MM.1S (cell line): Measurements from ENCODE around the gene ACADVL.

ENCODE experiments used
- DNase-seq: peaks from one replicate; pipeline ENCODE4 v3.0.0-alpha.2; 2015
- H2AFZ ChIP-seq: fragments of 300-600 bp; sonication (generic); 2 replicates; pipeline ENCODE4 v1.6.0; 2016; ENCODE audit warnings: antibody characterized with exemption, low read length
- H3F3A ChIP-seq: fragments of 300-600 bp; sonication (generic); 2 replicates; pipeline ENCODE4 v1.6.1; 2016; ENCODE audit warnings: mild to moderate bottlenecking, antibody characterized with exemption, low read length, moderate library complexity, mixed read lengths; ENCODE audit not compliant: insufficient read depth
- H3K27ac ChIP-seq: fragments of 300-600 bp; sonication (generic); 2 replicates; pipeline ENCODE4 v1.5.1; 2016; ENCODE audit warnings: mild to moderate bottlenecking, low read length
- H3K27me3 ChIP-seq: fragments of 300-600 bp; sonication (generic); replicated peaks from 2 replicates; pipeline ENCODE4 v1.6.0; 2016; ENCODE audit warnings: low read length; ENCODE audit not compliant: insufficient read depth
- H3K36me3 ChIP-seq: fragments of 300-600 bp; sonication (generic); replicated peaks from 2 replicates; pipeline ENCODE4 v1.6.1; 2016; ENCODE audit warnings: mild to moderate bottlenecking, low read length, mixed read lengths; ENCODE audit not compliant: insufficient read depth
- H3K4me1 ChIP-seq: fragments of 300-600 bp; sonication (generic); 2 replicates; pipeline ENCODE4 v1.6.1; 2016; ENCODE audit warnings: low read length, mixed read lengths
- H3K4me2 ChIP-seq: fragments of 300-600 bp; sonication (generic); 2 replicates; pipeline ENCODE4 v1.6.0; 2016; ENCODE audit warnings: low read depth, low read length
- H3K4me3 ChIP-seq: fragments of 300-600 bp; sonication (generic); 2 replicates; pipeline ENCODE4 v1.5.1; 2016; ENCODE audit warnings: low read length, mixed read lengths
- H3K79me2 ChIP-seq: fragments of 300-600 bp; sonication (generic); 2 replicates; pipeline ENCODE4 v1.6.1; 2016; ENCODE audit warnings: mixed run types, low read length, mixed read lengths
- H3K9ac ChIP-seq: fragments of 300-600 bp; sonication (generic); 2 replicates; pipeline ENCODE4 v1.6.1; 2016; ENCODE audit warnings: low read length, mixed read lengths
- H3K9me2 ChIP-seq: fragments of 300-600 bp; sonication (generic); replicated peaks from 2 replicates; pipeline ENCODE4 v1.6.1; 2016; ENCODE audit warnings: mild to moderate bottlenecking, low read length, mixed read lengths; ENCODE audit not compliant: insufficient read depth
- H3K9me3 ChIP-seq: fragments of 300-600 bp; sonication (generic); replicated peaks from 2 replicates; pipeline ENCODE4 v1.6.1; 2016; ENCODE audit warnings: mild to moderate bottlenecking, low read length, mixed read lengths; ENCODE audit not compliant: insufficient read depth
- H4K20me1 ChIP-seq: fragments of 300-600 bp; sonication (generic); 2 replicates; pipeline ENCODE4 v1.6.1; 2016; ENCODE audit warnings: mild to moderate bottlenecking, low read length, moderate library complexity, mixed read lengths; ENCODE audit not compliant: insufficient read depth
- EZH2 ChIP-seq: fragments of 300-600 bp; sonication (generic); optimal IDR thresholded peaks from 2 replicates; pipeline ENCODE3; 2017; ENCODE audit warnings: low read depth, mild to moderate bottlenecking, antibody characterized with exemption, low read length, mixed read lengths
- EZH2phosphoT487 ChIP-seq: fragments of 300-600 bp; sonication (generic); IDR thresholded peaks from 2 replicates; pipeline ENCODE4 v1.6.1; 2018; ENCODE audit warnings: antibody characterized with exemption, low read length
- TF ChIP-seq, protein P1 (sequence below): fragments of 300-600 bp; sonication (generic); IDR thresholded peaks from 2 replicates; pipeline ENCODE4 v1.5.1; 2016; ENCODE audit warnings: antibody characterized with exemption, low read length, mixed read lengths

Gene ACADVL

DNA sequence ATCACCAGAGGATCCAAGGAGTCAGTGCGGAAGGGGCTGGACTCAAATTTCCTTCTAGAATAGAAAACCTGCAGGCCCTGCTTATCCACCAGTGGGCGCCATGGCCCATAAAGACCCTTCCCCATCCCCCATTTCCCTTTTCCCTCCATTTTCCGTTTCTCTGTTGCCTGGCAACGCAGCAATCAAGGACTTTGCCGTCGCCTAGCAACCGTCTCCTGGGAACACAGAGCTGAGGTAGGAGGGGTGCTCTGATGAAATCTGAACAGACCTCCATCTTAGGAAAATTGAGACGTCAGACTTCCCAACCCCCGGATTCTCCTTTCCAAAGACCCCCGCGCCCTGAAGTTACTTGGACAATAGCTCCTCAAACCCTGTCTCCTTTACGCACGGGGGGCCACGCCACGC lies 5.8 kb upstream of the ACADVL start:
- DNase-seq = peak; percentile 64
- peak overlapping the region; percentile 17; the same call in 1 of the 2 replicates for H3K9ac ChIP-seq
- no peaks in the 10 kb centered on the region for H4K20me1 ChIP-seq
- H3K9me2 ChIP-seq = no peaks in the 10 kb centered on the region
- H3K36me3 ChIP-seq = no peaks in the 10 kb centered on the region
- no peak overlapping the region for H3K27ac ChIP-seq
- no peaks in the 10 kb centered on the region for H3F3A ChIP-seq
- H3K9me3 ChIP-seq = no peaks in the 10 kb centered on the region
- peak overlapping the region; percentile 68; the same call in 1 of the 2 replicates for H3K4me2 ChIP-seq
- no peak overlapping the region for H2AFZ ChIP-seq
- peak overlapping the region; percentile 61 for H3K4me3 ChIP-seq
- H3K4me1 ChIP-seq = peaks cover 12% of the 10 kb centered on the region
- H3K79me2 ChIP-seq = no peaks in the 10 kb centered on the region
- H3K27me3 ChIP-seq = peaks cover 62% of the 10 kb centered on the region
- TF ChIP-seq, protein P1, sequence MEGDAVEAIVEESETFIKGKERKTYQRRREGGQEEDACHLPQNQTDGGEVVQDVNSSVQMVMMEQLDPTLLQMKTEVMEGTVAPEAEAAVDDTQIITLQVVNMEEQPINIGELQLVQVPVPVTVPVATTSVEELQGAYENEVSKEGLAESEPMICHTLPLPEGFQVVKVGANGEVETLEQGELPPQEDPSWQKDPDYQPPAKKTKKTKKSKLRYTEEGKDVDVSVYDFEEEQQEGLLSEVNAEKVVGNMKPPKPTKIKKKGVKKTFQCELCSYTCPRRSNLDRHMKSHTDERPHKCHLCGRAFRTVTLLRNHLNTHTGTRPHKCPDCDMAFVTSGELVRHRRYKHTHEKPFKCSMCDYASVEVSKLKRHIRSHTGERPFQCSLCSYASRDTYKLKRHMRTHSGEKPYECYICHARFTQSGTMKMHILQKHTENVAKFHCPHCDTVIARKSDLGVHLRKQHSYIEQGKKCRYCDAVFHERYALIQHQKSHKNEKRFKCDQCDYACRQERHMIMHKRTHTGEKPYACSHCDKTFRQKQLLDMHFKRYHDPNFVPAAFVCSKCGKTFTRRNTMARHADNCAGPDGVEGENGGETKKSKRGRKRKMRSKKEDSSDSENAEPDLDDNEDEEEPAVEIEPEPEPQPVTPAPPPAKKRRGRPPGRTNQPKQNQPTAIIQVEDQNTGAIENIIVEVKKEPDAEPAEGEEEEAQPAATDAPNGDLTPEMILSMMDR = peak; percentile 66
- TF ChIP-seq EZH2 = no peak

DNA sequence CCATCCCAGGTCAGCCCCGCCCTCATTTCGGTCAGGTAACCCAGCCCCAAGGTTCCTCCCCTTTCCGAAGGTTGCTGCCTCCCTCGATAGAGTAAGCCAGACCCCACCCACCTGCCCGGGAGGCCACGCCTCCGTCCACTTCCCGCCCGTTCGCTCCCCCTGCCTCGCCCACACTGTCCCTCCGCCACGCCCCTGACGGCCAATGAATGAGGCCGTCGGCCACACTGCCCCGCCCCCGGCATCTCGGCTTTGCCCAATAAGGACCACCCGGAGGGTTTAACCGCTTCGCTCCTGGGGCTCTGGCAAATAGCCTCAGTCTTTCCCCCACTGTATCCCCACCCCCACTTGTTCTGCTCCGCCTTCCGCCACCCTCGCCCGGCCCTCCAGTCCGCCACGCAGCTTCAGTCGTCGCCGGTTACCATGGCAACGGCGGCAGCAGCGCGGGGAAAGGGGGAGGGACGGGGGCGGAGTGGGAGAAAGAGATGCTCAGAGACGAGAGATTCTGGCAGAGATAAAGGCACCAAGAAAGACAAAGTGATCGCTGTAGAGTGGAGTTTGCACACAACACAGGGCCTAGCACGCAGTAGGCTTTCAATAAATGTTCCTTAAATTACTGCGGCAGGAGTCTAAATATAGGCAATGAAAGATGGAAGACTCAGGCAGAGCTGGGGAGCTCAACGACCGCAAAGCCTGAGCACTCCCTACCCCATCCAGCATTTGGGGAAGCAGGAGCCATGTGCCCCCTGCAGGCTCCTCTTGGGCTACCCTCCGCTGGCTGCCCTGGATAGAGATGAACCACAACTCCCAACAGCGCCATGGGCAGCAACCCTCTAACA lies 5.2 kb upstream of the ACADVL start:
- Histone ChIP-seq H3K9me3 (no peaks in the 10 kb centered on the region), H3K9ac (peak overlapping the region; percentile 20; the same call in 1 of the 2 replicates), H3K4me2 (peak overlapping the region; percentile 68), H3K4me3 (peak overlapping the region; percentile 61), H3K27ac (peak overlapping the region; percentile 22; the same call in 1 of the 2 replicates), H4K20me1 (no peaks in the 10 kb centered on the region), H3K9me2 (no peaks in the 10 kb centered on the region), H3K79me2 (peaks cover 3% of the 10 kb centered on the region; the same call in 1 of the 2 replicates), H3K4me1 (peaks cover 15% of the 10 kb centered on the region), H2AFZ (peak overlapping the region; percentile 37), H3K36me3 (no peaks in the 10 kb centered on the region), H3F3A (no peaks in the 10 kb centered on the region), H3K27me3 (peaks cover 55% of the 10 kb centered on the region)
- peak; percentile 96 for DNase-seq
- no peak for TF ChIP-seq EZH2
- TF ChIP-seq, protein P1 = peak; percentile 54

DNA sequence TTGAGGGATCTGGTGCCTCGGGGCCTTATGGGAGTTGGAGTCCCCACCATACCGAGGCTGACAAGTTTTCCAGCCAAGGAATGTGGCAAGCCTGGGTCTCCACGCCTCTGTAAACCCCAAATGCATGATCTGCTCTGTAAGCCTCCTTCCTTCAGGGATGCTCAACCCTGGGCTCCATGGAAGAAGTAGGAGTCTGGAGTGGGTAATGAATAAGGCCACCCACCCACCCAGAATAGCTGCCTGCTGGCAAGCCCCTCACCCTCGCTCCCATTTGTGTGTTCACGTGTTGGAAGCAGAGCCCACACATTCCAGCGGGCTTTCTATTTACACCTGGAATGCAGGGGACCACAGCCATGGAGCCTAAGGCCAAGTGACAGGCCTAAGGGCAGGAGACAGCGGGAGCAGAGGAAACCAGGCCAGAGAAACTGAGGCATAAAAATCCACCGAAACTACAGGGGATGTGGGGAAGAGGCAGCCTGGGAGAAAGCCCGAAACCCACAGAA lies 4.6 kb upstream of the ACADVL start:
- H3K4me1 ChIP-seq = peaks cover 16% of the 10 kb centered on the region
- H3K4me3 ChIP-seq = no peak overlapping the region
- no peak overlapping the region for H3K9ac ChIP-seq
- peaks cover 49% of the 10 kb centered on the region for H3K27me3 ChIP-seq
- no peaks in the 10 kb centered on the region for H3K36me3 ChIP-seq
- H3K9me3 ChIP-seq = no peaks in the 10 kb centered on the region
- TF ChIP-seq, protein P1 = no peak
- TF ChIP-seq EZH2 = no peak
- TF ChIP-seq EZH2phosphoT487 = no peak
- H3F3A ChIP-seq = no peaks in the 10 kb centered on the region
- H4K20me1 ChIP-seq = no peaks in the 10 kb centered on the region
- DNase-seq = no peak
- H3K79me2 ChIP-seq = peaks cover 9% of the 10 kb centered on the region
- H3K4me2 ChIP-seq = peak overlapping the region; percentile 68; the same call in 1 of the 2 replicates
- no peaks in the 10 kb centered on the region for H3K9me2 ChIP-seq
- no peak overlapping the region for H2AFZ ChIP-seq
- no peak overlapping the region for H3K27ac ChIP-seq
